Measurements from ENCODE around the gene AP5B1. TPM values are rescaled to one million over a fixed set of nuclear protein-coding genes. Genes with fewer than 3 reads are reported as not detected.
"Not testable (repeated sequence)": the region's sequence is repeated elsewhere in the genome, so short reads cannot be mapped to it uniquely, and the experiment has no call there.

The AP5B1 gene
- total RNA-seq, 2 donors from 2014 or later: 26.3 to 38.4 TPM

DNA sequence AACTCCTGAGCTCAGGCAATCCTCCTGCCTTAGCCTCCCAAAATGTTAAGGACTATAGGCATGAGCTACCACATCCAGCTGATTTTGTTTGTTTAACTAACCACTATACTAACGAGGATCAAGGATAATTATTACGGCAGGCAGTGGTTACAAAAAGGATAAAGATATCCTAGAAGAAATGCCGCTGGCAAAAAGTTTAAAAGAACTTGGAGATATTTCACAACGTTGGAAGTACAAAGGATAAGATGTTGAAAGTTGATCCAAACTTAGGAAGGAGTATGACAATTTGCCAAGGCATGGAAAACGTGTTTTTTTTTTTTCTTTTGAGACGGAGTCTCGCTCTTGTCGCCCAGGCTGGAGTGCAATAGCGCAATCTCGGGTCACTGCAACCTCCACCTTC, 13.4 kb downstream of the AP5B1 start:
- Histone ChIP-seq H3K4me1 (ENCODE audit: control insufficient read depth in 1 of 2, low read depth in 2 of 2) (peaks cover 0 to 3% of the 10 kb centered on the region in 2 donors), H3K27ac (no peak overlapping the region), H3K36me3 (no peaks in the 10 kb centered on the region), H3K27me3 (replicated peaks; ENCODE audit: insufficient read depth) (no peaks in the 10 kb centered on the region), H3K9me3 (no peaks in the 10 kb centered on the region), H3K4me3 (no peak overlapping the region)
- TF ChIP-seq, protein P1, sequence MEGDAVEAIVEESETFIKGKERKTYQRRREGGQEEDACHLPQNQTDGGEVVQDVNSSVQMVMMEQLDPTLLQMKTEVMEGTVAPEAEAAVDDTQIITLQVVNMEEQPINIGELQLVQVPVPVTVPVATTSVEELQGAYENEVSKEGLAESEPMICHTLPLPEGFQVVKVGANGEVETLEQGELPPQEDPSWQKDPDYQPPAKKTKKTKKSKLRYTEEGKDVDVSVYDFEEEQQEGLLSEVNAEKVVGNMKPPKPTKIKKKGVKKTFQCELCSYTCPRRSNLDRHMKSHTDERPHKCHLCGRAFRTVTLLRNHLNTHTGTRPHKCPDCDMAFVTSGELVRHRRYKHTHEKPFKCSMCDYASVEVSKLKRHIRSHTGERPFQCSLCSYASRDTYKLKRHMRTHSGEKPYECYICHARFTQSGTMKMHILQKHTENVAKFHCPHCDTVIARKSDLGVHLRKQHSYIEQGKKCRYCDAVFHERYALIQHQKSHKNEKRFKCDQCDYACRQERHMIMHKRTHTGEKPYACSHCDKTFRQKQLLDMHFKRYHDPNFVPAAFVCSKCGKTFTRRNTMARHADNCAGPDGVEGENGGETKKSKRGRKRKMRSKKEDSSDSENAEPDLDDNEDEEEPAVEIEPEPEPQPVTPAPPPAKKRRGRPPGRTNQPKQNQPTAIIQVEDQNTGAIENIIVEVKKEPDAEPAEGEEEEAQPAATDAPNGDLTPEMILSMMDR (IDR thresholded peaks at IDR 0.05): no peak
- DNase-seq (ENCODE audit: low spot score) (no peak), ATAC-seq (ENCODE audit: insufficient number of reproducible peaks, low FRiP score, low read depth) (no peak)

DNA sequence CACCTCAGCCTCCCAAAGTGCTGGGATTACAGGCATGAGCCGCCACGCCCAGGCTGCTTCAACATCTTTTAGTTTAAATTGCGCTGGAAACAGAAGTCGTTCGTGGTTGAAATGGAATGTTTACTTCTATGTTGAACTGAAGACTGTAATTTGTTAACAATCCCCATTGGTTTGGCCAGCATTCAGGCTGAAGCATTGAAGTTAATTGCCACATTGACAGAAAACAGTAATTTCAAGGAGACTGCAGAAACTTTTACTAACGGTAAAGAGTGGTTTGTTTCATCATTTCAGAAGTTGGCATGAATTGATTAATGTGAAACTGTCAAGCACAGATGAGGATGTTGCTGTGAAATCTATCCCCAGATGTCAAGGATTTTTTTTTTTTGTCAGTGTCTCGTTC, 14.2 kb downstream of the AP5B1 start:
- no peaks in the 10 kb centered on the region for H3K9me3 ChIP-seq
- H3K36me3 ChIP-seq: no peaks in the 10 kb centered on the region
- H3K4me1 ChIP-seq (ENCODE audit: control insufficient read depth in 1 of 2, low read depth in 2 of 2): peaks cover 0 to 3% of the 10 kb centered on the region in 2 donors
- H3K27ac ChIP-seq: no peak overlapping the region
- ATAC-seq (ENCODE audit: insufficient number of reproducible peaks, low FRiP score, low read depth): no peak
- TF ChIP-seq, protein P1 (IDR thresholded peaks at IDR 0.05): no peak
- H3K27me3 ChIP-seq (replicated peaks; ENCODE audit: insufficient read depth): no peaks in the 10 kb centered on the region
- no peak for DNase-seq (ENCODE audit: low spot score)
- H3K4me3 ChIP-seq: no peak overlapping the region

DNA sequence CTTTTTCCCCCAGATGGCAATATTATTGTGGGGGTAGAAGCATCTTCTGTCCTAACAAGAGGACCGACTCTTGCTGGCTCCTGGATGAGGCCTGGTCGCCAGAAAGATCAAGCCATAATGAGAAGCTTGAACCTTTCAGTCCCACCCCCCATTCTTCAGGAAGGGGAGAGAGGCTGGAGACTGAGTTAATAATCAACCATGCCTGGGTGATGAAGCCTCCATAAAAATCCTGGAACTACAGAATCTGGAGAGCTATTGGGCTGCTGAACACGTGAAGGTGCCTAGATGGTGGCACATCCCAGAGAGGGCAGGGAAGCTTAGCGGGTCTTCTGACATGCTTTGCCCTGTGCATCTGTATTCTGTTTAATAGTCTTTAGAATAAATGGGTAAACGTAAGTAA, 16.3 kb downstream of the AP5B1 start:
- H3K9me3 ChIP-seq: no peaks in the 10 kb centered on the region
- no peak for DNase-seq (ENCODE audit: low spot score)
- no peaks in the 10 kb centered on the region for H3K27me3 ChIP-seq (replicated peaks; ENCODE audit: insufficient read depth)
- peaks cover 0 to 2% of the 10 kb centered on the region in 2 donors for H3K4me1 ChIP-seq (ENCODE audit: control insufficient read depth in 1 of 2, low read depth in 2 of 2)
- TF ChIP-seq, protein P1 (IDR thresholded peaks at IDR 0.05): no peak
- no peak overlapping the region for H3K27ac ChIP-seq
- no peaks in the 10 kb centered on the region for H3K36me3 ChIP-seq
- ATAC-seq (ENCODE audit: insufficient number of reproducible peaks, low FRiP score, low read depth): no peak
- no peak overlapping the region for H3K4me3 ChIP-seq

DNA sequence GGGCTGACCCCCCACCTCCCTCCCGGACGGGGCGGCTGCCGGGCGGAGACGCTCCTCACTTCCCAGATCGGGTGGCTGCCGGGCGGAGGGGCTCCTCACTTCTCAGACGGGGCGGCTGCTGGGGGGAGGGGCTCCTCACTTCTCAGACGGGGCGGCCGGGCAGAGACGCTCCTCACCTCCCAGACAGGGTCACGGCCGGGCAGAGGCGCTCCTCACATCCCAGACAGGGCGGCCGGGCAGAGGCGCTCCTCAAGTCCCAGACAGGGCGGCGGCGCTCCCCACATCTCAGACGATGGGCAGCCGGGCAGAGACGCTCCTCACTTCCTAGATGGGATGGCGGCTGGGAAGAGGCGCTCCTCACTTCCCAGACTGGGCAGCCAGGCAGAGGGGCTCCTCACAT, 18.0 kb downstream of the AP5B1 start:
- not testable (repeated sequence) for H3K27ac ChIP-seq; H3K4me3 ChIP-seq; H3K4me1 ChIP-seq (ENCODE audit: control insufficient read depth in 1 of 2, low read depth in 2 of 2); H3K36me3 ChIP-seq; ATAC-seq (ENCODE audit: insufficient number of reproducible peaks, low FRiP score, low read depth); H3K9me3 ChIP-seq; H3K27me3 ChIP-seq (replicated peaks; ENCODE audit: insufficient read depth); DNase-seq (ENCODE audit: low spot score)

DNA sequence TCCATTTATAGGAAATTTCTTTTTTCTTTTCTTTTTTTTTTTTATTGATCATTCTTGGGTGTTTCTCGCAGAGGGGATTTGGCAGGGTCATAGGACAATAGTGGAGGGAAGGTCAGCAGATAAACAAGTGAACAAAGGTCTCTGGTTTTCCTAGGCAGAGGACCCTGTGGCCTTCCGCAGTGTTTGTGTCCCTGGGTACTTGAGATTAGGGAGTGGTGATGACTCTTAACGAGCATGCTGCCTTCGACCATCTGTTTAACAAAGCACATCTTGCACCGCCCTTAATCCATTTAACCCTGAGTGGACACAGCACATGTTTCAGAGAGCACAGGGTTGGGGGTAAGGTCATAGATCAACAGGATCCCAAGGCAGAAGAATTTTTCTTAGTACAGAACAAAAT, 18.6 kb downstream of the AP5B1 start:
- not testable (repeated sequence) for H3K4me1 ChIP-seq (ENCODE audit: control insufficient read depth in 1 of 2, low read depth in 2 of 2); DNase-seq (ENCODE audit: low spot score); H3K36me3 ChIP-seq; H3K9me3 ChIP-seq; ATAC-seq (ENCODE audit: insufficient number of reproducible peaks, low FRiP score, low read depth); H3K27ac ChIP-seq; H3K4me3 ChIP-seq; H3K27me3 ChIP-seq (replicated peaks; ENCODE audit: insufficient read depth)

DNA sequence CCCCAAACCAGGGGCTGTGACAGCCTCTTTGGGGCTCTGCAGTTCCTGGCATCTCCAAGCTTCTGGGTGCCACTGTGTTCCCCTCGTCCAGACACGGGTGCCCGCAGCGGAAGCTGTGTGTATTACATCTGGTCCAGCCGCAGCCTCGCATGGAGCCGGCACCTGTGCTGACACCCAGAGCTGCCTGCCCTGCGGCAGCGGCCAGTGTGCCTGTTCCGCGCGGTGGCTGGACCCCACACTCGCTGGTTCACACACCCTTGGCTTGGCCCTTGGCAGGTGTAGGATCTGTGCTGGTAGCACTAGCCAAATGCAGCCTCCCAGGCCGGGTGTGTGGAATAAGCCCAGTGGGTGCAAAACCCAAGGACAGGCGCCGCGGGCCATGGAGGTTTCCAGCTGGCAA, 35.7 kb downstream of the AP5B1 start:
- Histone ChIP-seq H3K36me3 (no peaks in the 10 kb centered on the region), H3K4me1 (ENCODE audit: control insufficient read depth in 1 of 2, low read depth in 2 of 2) (no peaks in the 10 kb centered on the region), H3K9me3 (no peaks in the 10 kb centered on the region), H3K27me3 (replicated peaks; ENCODE audit: insufficient read depth) (no peaks in the 10 kb centered on the region), H3K4me3 (no peak overlapping the region), H3K27ac (no peak overlapping the region)
- DNase-seq (ENCODE audit: low spot score) (no peak), ATAC-seq (ENCODE audit: insufficient number of reproducible peaks, low FRiP score, low read depth) (no peak)
- TF ChIP-seq, protein P1 (IDR thresholded peaks at IDR 0.05): no peak

All from thoracic aorta (tissue), 2 donors.